Measurements from ENCODE around the gene ARHGAP15.

GRCh38 chr2:143498496-143498895 lies 369.3 kb downstream of the ARHGAP15 start:
- TF ChIP-seq CTCF (IDR thresholded peaks at IDR 0.05) (no peak), ZFX (IDR thresholded peaks at IDR 0.05; ENCODE audit: borderline replicate concordance) (no peak)

All from 22Rv1 (cell line).